GM19238 (cell line): Measurements from ENCODE around the gene SEPTIN12.

ENCODE experiments used
- DNase-seq: peaks from one replicate; pipeline ENCODE4 v3.0.0; 2011; ENCODE audit warnings: low spot score; ENCODE audit not compliant: insufficient read length

SEPTIN12 gene

GRCh38 chr16:4729876-4730275 is 58.3 kb downstream of the SEPTIN12 start:
- no peak for DNase-seq

DNA sequence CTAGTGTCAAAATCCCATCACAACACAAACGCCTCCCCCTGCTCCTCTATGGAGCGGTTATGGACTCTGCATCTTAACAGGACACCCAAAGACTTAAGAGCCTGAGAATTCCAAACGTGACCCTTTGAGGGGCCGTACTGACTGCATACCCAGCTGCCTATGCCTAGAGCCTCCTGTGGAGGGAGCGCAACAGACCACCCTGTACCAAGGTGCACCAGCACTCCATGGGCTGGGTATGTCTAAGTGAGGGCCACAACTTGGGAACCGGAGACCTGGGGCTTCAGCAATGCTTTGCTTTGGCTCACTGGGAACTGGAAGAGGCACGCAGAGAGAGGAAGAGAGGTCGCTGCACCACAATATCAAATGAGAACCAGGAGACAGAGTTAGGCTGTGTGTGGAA is 59.5 kb downstream of the SEPTIN12 start:
- no peak for DNase-seq
